COLO668 (cell line): ENCODE results near the gene SIGLECL1.

Experiments
- DNase-seq: peaks from one replicate; lab custom pipeline; 2025; ENCODE audit not compliant: unreplicated experiment; lab: John Stamatoyannopoulos, UW

SIGLECL1 gene

DNA sequence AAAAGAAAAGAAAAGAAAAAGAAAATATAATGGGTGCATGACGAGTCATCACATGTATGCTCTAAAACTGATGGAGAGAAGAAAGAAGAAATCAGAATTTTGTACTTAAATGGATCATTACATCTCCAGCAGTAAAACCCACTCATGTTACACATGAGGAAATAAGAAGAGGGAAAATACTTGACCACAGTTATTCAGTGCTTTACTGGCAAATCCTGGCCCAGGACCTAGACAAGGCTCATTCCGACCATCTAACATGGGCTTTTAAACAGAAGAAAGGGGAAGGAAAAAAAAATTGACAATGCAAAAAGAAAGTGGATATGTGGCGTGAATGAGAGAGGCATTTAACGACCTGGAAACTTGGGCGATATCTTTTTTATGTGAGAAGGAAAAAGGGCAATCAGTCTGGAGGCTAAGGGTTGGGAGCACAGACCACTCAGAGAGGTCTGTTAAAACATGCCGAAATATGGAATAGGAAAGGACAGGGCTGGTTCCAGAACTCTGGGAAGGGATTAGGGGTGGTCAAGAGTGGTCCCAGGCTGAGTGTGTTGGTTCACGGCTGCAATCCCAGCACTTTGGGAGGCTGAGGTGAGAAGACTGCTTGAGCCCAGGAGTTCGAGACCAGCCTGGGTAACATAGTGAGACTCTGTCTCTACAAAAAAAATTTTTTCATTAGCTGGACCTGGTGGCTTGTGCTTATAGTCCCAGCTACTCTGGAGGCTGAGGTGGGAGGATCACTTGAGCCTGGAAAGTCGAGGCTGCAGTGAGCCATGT is 1.6 kb downstream of the SIGLECL1 start:
- no peak for DNase-seq

DNA sequence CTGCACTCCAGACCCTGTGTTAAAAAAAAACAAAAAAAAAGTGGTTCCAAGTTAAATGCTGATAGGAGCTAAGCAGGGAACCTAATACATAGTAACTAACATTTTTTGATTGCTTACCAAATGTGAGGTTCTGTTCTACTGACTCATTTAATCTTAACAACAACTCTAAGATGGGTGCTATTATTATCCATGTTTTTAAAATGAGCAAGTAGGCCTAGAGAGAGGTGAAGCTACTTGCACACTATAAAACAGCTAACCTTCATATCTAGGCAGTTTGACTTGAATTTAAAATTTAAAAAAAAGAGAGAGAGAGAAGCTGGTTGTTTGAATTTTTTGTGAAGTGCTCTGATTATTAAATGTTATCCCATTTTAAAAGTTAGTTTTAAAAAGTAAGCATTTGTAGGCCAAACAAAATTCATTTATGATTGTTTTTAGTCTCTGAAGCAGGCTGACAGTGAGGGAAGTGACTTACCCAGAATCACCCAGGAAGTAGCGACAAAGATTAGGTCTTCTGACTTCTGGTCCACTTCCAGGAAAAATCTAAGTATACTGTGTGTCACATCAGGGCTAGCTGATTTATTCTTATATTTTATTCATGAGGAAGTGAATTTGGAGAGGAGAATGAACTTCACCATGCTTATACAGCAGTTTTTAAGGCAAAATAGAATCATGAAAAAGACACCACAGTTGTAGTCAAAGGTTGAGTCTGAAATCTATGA is 2.4 kb downstream of the SIGLECL1 start:
- no peak for DNase-seq

DNA sequence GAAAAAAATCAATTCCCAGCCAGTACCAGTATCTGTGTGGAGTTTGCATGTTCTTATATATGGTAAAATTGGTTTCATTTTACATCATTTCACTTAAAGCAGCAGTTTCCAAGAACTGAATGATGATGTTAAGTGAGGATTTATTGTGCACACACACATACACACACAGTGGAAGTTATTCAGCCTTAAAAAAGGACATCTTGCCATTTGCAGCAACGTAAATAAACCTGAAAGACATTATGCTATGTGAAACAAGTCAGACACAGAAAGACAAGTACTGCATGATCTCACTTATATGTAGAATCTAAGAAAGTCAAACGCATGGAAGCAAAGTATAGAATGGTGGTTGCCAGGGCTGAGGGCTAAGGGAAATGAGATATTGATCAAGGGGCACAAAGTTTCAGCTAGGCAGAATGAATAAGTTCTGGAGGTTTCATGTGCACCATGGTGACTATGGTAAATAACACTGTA is 5.3 kb downstream of the SIGLECL1 start:
- no peak for DNase-seq

- no peak for DNase-seq
Observed at GRCh38 chr19:51257471-51257870, 6.6 kb downstream of the SIGLECL1 start.

DNA sequence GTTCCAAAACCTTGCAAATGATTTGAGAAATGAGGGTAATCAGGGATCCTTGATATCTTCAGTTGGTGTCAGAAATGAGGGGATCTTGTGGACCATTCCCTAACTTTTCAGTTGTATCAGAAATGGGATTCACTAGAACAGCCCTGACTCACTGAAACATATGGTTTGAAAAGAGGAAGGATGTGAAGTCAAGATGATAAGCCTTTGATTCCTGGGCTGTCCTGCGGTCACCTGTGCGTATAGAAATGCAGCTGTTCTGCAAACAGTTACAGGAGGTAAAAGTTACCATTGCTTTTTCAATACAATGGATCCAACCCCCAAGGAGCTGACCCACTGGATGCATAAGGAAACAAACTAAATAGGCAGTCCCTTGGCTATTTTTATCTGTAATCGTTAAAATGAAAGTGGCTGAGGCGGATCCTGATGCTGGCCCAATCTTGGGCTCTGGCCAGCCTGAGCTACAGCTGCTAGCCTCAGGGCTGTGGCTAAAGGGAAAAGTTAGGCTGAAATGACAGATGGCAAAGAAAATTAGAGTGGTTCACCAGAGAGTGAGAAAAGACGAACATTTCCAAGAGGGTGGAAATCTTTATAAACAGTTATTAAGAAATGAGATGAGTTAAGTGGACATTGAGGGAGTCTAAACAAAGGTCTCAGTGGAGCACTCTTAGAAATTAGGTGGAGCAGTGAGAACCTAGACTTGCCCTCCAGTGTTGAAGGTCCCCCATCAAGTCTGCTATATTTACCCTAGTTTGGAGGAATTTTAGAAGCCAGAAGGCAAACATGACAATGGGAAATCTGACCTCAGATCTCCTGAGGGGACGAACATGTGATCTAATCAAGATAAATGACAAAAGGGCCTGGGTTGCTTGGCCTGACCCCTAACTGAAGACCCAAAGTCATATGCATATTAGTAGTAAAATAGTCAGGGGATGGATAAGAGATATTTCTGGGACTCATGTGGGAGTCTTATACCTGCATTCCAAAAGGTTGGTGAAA is 7.6 kb downstream of the SIGLECL1 start:
- no peak for DNase-seq

DNA sequence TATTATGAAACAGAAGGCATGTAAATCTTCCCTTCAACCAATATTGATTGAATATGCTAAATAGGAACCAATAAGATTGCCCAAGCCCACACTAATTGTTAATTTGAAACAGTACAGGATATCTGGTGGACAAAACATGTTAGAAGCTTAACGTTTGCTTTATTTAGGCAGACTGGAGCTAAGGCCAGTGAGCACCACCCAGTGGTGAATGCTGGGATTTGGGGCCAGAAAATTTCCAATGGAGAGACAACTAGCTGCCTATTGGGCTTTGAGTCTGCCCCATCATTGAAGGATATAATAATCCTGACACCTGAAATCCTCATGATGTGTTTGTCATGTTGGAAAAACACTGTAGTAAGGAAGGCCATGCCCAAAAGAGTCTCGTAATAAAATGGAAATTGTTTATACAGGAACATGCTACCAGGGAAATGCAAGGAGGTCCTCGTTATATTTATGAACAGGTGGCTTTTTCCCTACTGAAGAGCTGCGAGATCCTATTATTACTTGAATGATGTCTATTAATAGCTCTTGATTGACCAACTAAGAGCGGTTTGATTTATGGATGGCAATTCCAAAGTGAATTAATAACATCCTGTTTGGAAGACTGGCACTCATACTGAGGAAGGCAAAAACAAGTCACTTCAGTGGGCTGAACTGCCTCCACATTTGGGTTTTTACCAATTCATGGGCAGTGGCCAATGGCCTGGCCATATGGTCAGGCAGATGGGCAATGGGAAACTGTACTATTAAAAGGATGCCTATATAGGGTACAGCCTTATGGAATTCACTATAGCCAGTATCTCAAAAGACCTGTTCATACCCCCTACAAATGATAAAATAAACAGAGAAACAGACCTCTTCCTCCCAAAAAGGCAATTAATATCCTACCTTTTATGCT is 8.7 kb downstream of the SIGLECL1 start:
- DNase-seq = peak; percentile 6

- DNase-seq = no peak
Observed at GRCh38 chr19:51263808-51264207, 12.9 kb downstream of the SIGLECL1 start.

GRCh38 chr19:51271067-51271466 is 20.2 kb downstream of the SIGLECL1 start:
- no peak for DNase-seq

DNA sequence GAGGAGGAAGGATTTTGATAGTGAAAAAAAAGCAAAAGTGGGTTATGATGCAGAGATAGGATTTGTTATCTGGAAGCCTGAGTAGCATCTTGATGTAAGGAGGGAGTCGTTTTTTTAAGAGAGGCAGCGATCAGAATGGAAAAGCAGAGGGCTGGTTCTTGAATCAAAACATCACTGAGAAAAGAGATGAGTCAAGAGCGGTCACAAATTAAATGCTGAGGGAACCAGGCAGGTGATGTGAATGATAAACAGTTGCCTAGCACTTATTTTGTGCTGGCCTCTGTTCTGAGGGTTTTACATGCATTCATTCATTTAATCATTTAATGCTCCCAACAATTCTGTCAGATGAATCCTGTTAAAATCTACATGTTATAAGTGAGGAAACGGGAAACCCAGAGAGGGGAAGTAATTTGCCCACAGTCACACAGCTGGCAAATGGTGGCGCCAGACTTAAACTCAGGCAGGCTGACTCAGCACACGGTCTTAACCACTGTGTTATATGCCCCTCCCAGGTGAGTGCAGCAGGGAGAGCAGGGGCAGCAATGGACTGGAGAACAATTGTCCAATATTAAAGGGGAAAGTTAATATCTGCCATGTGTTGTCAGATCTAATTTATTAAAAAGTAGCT is 21.4 kb downstream of the SIGLECL1 start:
- no peak for DNase-seq

- no peak for DNase-seq
Observed at GRCh38 chr19:51274049-51274770, 23.3 kb downstream of the SIGLECL1 start.

- no peak for DNase-seq
Observed at GRCh38 chr19:51277112-51277511, 26.2 kb downstream of the SIGLECL1 start.

DNA sequence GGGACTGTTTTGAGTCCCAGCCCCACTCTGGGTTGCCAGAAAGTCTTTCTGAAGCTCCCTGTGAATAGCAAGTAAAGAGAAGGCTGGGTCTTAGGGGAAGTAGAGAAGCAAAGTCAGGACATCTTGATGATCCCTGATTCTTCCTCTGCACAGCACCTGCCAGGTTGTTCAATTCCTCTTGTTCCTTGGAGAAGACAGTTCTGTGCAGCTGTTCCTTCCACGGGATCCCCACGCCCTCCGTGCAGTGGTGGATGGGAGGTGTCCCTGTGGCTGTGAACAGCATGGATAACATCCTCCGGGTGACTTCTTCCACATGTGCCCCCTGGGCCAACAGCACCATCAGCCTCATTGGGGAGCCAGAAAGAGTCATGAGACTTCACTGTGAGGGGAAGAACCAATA is 31.5 kb downstream of the SIGLECL1 start:
- no peak for DNase-seq

DNA sequence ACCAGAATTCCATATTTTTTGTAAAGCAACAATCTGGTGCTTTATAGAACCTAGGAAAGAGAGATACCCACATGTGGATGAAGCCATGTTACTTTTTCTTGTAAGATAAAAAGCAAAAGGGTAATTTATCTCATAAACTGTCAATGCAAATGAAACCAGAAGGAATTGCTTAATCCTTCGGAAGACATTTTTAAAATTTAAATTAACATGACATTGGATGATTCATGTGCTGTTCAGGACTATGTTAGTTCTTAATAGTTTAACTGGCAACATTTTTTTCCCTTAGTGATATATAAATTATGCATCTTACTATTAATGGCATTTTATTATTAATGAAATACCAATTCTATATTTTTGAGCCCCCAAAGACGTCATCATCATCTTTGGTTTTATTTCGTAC is 34.8 kb downstream of the SIGLECL1 start:
- DNase-seq = no peak

DNA sequence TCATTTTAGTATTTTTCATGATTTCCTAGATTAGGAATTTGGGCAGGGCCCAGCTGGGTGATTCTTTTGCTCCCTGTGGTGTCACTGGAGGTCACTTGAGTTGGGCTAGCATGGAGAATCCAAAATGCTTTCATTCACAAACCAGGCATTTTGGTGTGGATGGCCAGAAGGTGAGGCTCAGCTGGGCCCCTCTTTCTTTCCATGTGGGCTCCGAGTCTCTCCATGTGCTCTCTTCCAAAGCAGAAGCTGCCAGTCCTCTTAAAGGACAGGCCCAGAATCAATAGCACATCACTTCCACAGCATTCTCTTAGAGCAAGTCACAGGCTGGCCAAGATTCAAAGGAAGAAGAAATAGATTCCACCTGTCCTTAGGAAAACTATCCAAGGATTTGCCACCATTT is 38.8 kb downstream of the SIGLECL1 start:
- DNase-seq = no peak

- no peak for DNase-seq
Observed at GRCh38 chr19:51292971-51293370, 42.1 kb downstream of the SIGLECL1 start.

GRCh38 chr19:51293571-51294210 is 42.8 kb downstream of the SIGLECL1 start:
- DNase-seq = no peak

- DNase-seq = peak; percentile 42
Observed at GRCh38 chr19:51294211-51294976, 43.5 kb downstream of the SIGLECL1 start.

DNA sequence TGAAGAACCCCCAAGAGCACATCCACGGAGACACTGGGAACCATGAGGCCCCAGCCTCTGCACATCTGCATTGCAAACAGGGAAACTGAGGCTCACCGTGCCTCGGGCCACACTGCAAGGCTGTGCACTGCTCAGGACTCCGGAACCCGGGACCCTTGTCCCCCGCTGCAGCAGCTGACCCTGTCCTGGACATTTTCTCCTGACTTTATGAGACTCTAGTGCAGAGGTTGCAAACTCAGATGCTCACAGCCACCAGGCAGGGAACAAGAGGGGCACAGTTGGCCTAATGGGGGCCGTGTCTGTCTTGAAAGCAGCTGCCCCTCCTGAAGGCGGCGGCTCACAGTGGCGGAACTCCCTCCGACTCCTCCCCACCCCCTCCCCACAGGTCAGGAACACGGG is 44.1 kb downstream of the SIGLECL1 start:
- DNase-seq = no peak
